Astrocyte (in vitro differentiated cells and primary cell): ENCODE data around the gene DCLK2.

Source experiments
- EZH2 ChIP-seq: IDR thresholded peaks from 2 replicates; pipeline ENCODE4 v1.6.1; 2012; ENCODE audit warnings: mild to moderate bottlenecking, low read length, inconsistent platforms; ENCODE audit not compliant: insufficient read depth
- TF ChIP-seq, protein P1 (sequence below): IDR thresholded peaks from 2 replicates; pipeline ENCODE4 v1.5.1; 2011; ENCODE audit warnings: low read depth, mild to moderate bottlenecking, inconsistent platforms, low read length, moderate library complexity; ENCODE audit not compliant: insufficient read depth

DNA sequence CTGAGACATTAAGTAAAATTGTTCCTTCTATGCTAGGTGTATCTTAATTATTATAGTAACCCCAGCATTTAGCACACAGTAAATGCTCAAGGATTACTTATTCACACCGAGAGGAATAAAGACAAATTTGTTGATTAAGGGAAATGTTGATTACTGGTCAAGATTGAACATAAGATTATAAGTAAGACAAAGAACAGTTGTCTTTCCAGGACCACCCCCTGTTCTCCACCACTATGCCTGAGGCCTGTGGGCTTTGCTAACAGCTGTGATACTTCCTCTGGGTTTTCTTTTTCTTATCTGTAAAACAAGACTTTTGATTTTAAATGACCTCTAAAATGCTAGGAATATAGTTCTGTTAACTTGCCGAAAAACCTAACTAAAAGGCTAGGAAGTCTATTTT lies 128.0 kb downstream of the DCLK2 start:
- TF ChIP-seq, protein P1, sequence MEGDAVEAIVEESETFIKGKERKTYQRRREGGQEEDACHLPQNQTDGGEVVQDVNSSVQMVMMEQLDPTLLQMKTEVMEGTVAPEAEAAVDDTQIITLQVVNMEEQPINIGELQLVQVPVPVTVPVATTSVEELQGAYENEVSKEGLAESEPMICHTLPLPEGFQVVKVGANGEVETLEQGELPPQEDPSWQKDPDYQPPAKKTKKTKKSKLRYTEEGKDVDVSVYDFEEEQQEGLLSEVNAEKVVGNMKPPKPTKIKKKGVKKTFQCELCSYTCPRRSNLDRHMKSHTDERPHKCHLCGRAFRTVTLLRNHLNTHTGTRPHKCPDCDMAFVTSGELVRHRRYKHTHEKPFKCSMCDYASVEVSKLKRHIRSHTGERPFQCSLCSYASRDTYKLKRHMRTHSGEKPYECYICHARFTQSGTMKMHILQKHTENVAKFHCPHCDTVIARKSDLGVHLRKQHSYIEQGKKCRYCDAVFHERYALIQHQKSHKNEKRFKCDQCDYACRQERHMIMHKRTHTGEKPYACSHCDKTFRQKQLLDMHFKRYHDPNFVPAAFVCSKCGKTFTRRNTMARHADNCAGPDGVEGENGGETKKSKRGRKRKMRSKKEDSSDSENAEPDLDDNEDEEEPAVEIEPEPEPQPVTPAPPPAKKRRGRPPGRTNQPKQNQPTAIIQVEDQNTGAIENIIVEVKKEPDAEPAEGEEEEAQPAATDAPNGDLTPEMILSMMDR: no peak
- TF ChIP-seq EZH2: no peak
